ENCODE measurements around the gene ACER2.
A peak's percentile ranks its signal among the peaks of the same experiment; 100 is the strongest.

The ACER2 gene

DNA sequence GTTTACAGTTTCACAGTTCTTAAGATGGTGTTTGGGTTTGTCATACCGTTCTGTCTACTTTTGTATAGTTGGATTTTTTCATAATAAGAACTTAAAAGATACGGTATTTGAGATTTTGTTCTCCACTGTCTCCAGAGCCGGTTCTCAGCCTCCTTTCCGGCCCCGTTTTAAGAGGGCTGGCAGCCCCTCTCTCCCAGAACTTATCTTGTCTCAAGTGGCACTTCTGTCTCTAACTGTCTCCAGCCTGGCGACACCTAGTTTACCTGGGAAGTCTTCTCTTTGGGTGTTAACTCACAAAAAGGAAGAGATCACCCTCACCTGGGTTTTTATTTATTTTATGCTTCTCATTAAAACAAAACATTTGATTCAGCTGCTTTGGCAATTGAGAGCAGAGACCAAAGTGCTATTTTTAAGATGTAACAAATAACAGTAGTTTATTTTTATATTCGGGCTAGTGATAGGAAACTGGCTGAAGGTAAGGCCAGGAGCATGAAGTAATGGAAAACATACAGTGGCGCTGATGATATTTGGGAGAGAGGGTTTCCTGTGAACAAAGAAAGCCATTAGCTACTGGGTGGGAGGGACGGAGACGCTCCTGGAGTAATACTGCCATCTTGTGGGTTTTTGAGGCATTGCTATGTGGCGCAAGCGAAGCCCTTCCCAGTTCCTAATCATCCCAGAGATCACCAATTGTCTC is 48.3 kb downstream of the ACER2 start:
- DNase-seq: peak; percentile 48

DNA sequence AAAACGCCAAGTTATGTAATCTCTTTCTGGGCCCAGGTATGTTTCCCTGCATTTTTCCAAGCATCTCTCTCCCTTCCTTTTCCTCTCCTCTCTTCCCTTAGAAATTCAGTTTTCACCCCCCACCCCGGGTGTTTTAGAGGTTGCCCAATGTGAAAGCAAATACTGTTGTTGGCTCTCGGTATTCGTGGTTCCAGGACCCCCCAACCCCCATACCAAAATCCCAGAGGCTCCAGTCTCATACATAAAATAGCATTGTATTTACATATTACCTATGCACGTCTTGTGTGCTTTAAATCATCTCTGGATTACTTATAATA is 48.8 kb downstream of the ACER2 start:
- DNase-seq: no peak

DNA sequence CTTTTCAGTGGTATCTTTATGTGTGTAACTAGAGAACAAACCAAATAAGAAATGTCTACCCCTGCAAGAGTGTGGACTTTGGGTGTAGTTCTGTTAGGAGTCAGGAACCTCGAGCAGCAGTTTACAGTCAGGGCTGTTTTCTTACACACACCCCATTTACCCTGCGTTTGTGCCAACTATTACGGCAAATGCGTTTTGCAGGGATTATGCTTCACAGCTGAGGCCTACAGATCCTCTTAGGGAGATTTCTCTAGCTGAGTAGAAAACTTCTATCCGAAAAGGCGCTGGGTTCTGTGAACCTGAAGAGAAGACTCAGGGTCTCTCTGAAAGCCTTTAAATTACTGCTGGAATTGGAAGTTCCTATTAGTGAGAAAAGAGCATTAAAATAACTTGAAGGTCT is 51.4 kb downstream of the ACER2 start:
- no peak for DNase-seq

DNA sequence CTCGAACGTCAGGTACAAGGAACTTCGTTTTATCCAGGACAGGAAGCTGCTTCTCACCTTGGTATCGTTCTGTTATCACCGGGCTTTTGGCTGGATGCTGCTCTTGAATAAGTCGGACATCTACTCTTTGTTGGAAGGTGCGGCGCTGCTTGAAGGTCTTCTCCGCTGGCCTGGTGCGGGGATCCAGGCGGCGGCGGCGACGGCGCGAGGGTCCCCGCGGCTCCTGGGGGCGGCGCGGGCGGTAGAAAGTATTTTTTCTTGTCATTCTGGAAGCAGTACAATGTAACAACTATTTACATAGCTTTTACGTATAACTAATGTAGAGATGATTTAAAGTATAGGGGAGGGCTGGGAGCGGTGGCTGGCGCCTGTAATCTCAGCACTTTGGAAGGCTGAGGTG is 52.3 kb downstream of the ACER2 start:
- no peak for DNase-seq

DNA sequence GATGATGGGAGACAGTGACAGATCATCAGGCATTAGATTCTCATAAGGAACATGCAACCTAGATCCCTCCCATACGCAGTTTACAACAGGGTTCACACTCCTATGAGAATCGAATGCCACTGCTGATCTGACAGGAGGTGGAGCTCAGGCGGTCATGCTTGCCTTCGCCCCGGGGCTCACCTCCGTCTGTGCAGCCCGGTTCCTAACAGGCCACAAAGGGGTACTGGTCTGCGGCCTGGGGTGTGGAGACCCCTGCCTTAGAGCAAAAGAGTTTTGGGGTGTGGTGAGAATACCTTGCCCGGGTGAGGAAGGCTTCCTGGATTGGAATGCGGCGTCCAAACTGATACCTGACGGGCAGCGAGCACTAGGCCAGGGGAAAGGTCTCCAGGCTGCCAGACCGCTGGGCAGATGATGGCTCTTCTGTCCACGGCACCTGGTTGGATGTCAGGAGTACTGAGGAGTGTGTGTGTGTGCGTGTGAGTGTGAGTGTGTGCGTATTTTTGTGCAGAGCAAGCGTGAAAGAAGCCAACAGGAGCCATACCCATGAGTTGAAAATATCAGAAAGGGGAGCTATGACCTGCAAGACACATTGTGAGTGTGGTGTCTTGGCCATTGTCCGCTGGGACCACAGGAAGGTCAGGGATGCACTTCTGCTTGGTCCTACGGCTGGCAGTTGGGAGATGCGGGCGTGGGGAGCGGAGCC is 55.4 kb downstream of the ACER2 start:
- DNase-seq: no peak

GRCh38 chr9:19464764-19465585 is 56.2 kb downstream of the ACER2 start:
- no peak for DNase-seq

- no peak for DNase-seq
Observed at GRCh38 chr9:19465586-19466279, 56.9 kb downstream of the ACER2 start.

DNA sequence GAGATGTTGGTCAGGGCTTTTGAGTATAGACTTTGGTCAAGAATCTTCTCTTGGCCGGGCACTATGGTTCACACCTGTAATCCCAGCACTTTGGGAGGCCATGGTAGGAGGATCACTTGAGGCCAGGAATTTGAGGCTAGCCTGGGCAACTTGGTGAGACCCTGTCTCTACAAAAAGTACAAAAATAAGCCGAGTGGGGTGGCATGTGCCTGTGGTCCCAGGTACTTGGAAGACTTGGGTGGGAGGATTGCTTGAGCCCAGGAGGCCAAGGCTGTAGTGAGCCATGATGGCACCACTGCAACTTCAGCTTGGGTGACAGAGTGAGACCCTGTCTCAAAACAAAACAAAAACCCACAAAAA is 57.5 kb downstream of the ACER2 start:
- no peak for DNase-seq

GRCh38 chr9:19469271-19469670 is 60.5 kb downstream of the ACER2 start:
- no peak for DNase-seq

DNA sequence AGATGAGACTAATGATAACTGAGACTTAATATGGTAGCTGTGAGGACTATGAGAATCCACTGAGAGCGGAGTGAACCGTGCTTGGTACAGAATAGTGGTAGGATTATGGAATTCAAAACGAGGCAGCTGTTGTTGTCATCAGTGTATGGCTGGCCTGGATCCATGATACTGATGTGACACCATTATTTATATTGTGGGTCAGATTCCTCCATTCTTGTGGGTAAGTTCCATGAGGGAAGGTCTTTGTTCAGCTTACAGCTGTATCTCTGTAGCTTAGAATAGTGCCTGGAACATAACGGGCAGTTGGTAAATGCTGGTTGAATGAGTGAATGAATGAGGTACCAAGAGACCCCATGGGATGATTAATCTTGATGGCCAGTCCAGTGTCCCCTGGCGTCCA is 61.8 kb downstream of the ACER2 start:
- DNase-seq: no peak

GRCh38 chr9:19470981-19471650 is 62.3 kb downstream of the ACER2 start:
- DNase-seq: no peak

DNA sequence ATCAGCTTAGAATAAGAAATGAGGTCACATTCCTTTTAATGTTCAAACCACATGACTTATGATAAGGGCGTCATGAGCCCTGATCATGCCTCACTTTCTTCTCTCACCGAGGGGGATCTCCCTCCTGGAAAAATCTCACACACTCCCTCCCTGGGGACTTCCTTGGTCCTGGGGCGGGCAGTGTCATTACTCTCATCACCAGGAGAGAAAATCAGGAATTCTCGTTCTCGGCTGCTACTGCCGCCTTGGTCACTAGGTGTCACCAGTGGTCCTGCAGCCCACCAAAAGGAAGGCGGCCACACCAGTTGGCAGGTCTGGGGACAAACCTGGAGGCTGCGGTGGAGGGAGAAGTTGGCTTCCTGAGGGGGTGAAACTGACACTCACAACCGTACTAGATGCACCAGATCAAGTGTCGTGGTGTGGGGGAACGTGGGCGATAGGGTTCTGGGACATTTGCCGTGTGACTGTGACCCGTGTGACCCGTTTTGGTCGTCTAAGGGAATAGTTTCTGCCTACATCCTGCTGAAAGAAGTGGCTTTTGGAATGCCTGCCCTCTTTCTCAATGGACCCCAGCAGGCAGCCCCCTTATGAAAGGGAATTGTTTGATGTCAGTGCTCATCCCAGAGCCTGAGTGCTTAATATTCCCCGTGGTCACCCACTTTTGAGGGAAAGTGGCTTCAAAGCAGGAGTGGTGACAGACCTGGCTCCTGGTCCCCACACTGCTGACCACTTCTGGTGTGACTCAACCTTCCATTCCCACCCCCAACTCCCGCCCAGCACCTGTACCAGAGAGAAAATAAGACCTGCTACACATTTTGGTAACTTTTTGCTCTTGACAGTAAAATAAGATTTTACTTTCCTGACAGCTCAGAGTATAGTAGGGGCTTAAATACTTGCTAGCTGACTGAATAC is 63.2 kb downstream of the ACER2 start:
- no peak for DNase-seq

GRCh38 chr9:19473605-19474004 is 64.8 kb downstream of the ACER2 start:
- no peak for DNase-seq

DNA sequence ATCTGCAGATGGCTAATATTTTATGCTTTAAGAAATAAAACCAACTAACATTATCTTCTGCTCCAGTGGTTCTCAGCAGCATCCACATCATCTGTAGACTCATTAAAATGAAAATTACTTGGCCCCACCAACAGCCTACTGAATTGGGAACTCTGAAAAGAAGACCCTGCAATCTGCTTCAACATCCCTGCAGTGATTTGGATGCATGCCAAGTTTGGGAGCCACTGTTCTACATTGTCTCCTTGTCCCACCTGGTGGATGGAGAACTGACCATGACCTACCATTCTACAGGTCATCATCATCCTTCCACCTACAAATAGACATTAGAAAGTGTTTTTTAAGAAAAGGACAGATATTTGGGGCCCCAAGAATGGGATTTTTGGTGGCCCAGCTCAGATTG is 71.1 kb downstream of the ACER2 start:
- DNase-seq: no peak

GRCh38 chr9:19480345-19480744 is 71.5 kb downstream of the ACER2 start:
- DNase-seq: no peak

DNA sequence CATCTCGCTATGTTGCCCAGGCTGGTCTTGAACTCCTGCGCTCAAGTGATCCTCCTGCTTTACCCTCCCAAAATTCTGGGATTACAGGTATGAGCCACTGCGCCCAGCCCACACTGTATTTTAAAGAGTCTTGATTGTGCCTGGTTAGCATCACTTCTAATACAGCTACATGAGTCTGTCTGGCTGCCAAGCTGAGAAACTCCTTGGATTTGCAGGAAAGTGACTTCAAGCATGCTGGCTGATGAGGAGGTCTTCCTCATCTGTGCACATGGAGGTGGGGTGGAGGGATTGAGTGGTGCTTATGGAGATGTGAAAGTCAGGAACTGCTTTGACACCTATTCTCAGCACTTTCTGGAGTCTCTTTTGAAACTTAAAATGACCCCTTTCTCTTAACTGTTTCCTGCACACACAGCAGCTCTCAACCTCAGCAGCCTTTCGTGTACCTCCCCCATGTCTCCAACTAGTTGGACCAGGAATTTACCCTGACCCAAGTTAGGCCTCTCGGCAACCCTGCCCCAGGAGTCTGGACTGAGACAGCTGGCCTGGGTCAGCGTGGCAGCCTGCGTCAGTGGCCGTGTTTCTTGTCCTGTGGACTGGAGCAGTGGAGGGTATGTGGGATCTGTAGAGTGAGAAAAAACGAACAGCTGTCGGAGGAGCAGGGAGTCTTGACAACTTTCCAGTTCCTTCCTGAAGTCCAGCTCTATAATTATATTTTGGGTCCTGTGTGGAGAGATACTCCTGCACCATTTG is 72.5 kb downstream of the ACER2 start:
- DNase-seq: no peak

DNA sequence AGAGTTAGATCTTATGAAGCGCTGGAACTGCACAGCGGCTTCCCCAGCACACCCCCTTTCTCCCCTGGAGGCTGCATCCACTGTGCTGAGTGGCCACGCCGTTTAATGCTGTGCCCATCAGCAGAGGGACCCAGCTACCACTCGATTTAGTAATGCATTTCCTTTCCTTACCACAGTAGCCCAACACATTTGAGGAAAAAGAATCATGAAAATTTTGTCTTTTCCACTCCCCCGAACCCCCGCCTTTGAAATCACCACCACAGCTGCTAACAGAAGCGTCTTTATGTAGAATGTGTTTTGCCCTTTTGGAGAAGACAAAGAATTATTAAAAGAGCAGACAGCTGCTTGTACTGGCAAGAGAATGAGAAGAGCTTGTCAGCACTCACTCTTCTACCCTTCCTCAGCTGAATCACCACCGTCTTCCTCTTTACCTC is 73.2 kb downstream of the ACER2 start:
- DNase-seq: no peak

- DNase-seq: no peak
Observed at GRCh38 chr9:19484699-19485098, 75.9 kb downstream of the ACER2 start.

GRCh38 chr9:19485193-19485592 is 76.4 kb downstream of the ACER2 start:
- DNase-seq: no peak

DNA sequence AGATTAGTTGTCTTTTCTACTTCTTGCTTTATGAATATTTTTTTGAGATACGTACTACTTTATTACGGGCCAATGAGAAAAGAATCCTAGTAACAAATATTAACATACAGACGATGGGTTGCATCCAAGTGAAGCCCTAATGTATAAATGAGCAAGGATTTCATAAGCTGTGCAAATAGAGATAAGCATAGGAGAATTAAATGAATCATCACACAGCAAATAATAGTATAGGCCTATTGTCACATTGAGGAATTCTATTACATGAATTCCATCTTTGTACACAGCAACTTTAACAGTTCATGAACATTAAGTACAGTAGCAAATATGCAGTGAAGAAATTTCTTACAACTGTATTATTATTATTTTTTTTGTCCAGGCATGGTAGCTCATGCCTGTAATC is 78.0 kb downstream of the ACER2 start:
- DNase-seq: no peak

DNA sequence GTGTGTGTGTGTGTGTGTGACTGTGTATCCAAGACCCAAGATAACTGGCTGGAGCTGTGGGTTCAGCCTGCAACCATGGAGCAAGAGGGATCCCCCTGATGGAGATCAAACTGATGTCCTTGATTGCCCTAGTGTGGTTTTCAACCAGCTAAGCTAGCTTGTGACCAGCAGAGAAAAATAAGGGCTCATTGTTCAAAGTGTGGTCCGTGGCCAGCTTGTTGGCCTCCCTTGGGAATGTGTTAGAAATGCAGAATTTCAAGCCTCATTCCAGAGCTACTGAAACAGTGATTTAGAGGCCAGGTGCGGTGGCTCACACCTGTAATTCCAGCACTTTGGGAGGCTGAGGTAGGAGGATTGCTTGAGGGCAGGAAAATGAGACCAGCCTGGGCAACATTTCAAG is 79.9 kb downstream of the ACER2 start:
- no peak for DNase-seq

Data from NCI-H187 treated with DMSO at 0.1 percent for 48 hours (cell line).